ENCODE data around the gene PPP2R1B. TPM values are rescaled to one million over a fixed set of nuclear protein-coding genes. Genes with fewer than 3 reads are reported as not detected.
"Not testable (repeated sequence)": the region's sequence is repeated elsewhere in the genome, so short reads cannot be mapped to it uniquely, and the experiment has no call there.

The PPP2R1B gene
- total RNA-seq, 1 donor from 2014 or later: 57.7 TPM

DNA sequence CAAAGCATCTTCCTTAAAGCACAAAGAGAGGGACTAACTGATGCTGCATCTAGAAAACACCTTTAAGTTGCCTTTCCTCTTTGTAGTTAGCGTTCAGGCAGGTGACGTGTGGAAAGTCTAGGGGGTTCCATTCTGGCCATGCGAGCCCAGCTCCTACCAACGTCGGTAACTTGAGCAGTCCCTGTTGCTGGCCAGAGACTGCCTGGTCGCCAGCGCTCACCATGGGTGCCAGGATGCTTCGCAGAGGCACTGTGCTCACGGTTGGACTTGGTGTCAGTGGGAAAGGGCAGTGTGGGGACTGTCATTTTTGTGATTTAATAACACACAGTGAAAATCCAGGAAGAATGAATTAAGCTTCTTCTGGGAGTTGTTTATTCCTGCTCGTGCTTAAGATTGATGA lies 40.6 kb downstream of the PPP2R1B start:
- peaks cover 30% of the 10 kb centered on the region for H3K36me3 Mint-ChIP-seq (ENCODE audit: low read depth)
- H3K9me3 Mint-ChIP-seq: no peaks in the 10 kb centered on the region
- intact Hi-C loops (cut with micrococcal nuclease): no loop called here
- H3K27me3 Mint-ChIP-seq (ENCODE audit: low read depth): no peaks in the 10 kb centered on the region
- DNase-seq (ENCODE audit: low spot score): no peak
- H3K4me3 Mint-ChIP-seq (ENCODE audit: low read depth): no peak overlapping the region
- no peaks in the 10 kb centered on the region for H3K4me1 Mint-ChIP-seq (ENCODE audit: low read depth)
- H3K27ac Mint-ChIP-seq: no peak overlapping the region

DNA sequence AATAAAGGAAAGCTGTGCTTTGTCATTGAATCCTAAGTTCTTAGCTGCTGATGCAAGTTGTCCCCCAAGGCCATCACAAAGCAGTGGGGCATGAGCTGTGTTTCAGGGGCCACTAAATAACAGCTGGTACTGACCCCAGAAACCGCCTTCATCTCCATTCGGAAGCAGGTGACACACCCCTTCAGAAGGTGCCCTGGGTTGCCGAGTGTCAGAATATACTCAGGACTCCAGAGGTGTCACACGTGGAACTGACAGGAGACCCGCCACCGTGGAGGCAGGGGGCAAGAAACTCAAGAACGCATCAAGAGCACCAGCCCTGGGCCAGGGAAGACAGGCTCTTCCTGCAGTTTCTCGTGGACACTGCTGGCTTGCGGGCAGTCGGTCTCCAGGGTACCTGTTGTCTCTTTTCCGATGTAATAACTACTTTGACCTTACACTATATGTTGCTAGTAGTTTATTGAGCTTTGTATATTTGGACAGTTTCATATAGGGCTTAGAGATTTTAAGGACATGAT lies 41.5 kb downstream of the PPP2R1B start:
- Mint-ChIP-seq H3K4me3 (ENCODE audit: low read depth) (no peak overlapping the region), H3K4me1 (ENCODE audit: low read depth) (no peaks in the 10 kb centered on the region), H3K27ac (no peak overlapping the region), H3K36me3 (ENCODE audit: low read depth) (peaks cover 38% of the 10 kb centered on the region), H3K9me3 (no peaks in the 10 kb centered on the region), H3K27me3 (ENCODE audit: low read depth) (no peaks in the 10 kb centered on the region)
- no peak for DNase-seq (ENCODE audit: low spot score)
- intact Hi-C loops (cut with micrococcal nuclease): no loop called here

DNA sequence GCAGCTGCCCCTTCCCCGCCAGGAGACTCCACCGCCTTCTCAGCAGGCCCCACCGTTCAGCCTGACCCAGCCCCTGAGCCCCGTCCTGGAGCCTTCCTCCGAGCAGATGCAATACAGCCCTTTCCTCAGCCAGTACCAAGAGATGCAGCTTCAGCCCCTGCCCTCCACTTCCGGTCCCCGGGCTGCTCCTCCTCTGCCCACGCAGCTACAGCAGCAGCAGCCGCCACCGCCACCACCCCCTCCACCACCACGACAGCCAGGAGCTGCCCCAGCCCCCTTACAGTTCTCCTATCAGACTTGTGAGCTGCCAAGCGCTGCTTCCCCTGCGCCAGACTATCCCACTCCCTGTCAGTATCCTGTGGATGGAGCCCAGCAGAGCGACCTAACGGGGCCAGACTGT lies 42.6 kb downstream of the PPP2R1B start:
- intact Hi-C loops (cut with micrococcal nuclease): no loop called here
- no peak overlapping the region for H3K4me3 Mint-ChIP-seq (ENCODE audit: low read depth)
- no peaks in the 10 kb centered on the region for H3K27me3 Mint-ChIP-seq (ENCODE audit: low read depth)
- H3K4me1 Mint-ChIP-seq (ENCODE audit: low read depth): no peaks in the 10 kb centered on the region
- no peaks in the 10 kb centered on the region for H3K9me3 Mint-ChIP-seq
- peaks cover 40% of the 10 kb centered on the region for H3K36me3 Mint-ChIP-seq (ENCODE audit: low read depth)
- no peak overlapping the region for H3K27ac Mint-ChIP-seq
- DNase-seq (ENCODE audit: low spot score): no peak

- Mint-ChIP-seq H3K4me1 (ENCODE audit: low read depth) (no peaks in the 10 kb centered on the region), H3K4me3 (ENCODE audit: low read depth) (no peak overlapping the region), H3K27me3 (ENCODE audit: low read depth) (no peaks in the 10 kb centered on the region), H3K9me3 (no peaks in the 10 kb centered on the region), H3K27ac (no peak overlapping the region), H3K36me3 (ENCODE audit: low read depth) (peaks cover 42% of the 10 kb centered on the region)
- intact Hi-C loops (cut with micrococcal nuclease): no loop called here
- no peak for DNase-seq (ENCODE audit: low spot score)
Observed at GRCh38 chr11:111722501-111722900, 43.7 kb downstream of the PPP2R1B start.

DNA sequence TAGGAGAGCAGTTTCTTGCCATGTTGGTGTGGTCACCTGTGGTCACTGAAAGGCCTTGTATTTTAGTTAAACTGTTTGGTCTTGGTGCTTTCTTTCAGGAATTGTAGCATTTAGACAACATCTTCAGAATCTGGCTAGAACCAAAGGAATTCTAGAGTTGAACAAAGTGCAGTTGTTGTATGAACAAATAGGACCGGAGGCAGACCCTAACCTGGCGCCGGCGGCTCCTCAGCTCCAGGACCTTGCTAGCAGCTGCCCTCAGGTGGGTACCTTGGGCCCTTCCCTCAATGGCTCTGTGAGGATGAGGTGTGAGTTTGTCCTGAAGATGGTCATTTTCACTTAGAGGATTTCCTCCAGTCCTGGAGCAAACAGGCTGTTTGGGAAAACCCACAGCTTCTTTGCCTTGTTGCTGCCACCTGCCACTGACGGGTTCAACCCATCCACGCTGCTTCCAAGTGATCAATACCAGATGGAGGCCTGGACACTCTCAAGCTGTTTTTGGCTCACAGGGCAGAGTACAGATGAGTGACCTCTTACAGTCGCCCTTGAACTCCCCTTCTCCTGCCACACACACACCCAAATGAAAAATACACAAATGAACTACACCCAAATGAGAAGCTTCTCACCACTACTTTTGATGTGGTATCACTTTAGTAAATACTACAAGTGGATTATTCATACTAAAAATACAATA lies 45.2 kb downstream of the PPP2R1B start:
- Mint-ChIP-seq H3K9me3 (no peaks in the 10 kb centered on the region), H3K27ac (no peak overlapping the region), H3K4me3 (ENCODE audit: low read depth) (no peak overlapping the region), H3K27me3 (ENCODE audit: low read depth) (no peaks in the 10 kb centered on the region), H3K36me3 (ENCODE audit: low read depth) (peaks cover 40% of the 10 kb centered on the region), H3K4me1 (ENCODE audit: low read depth) (no peaks in the 10 kb centered on the region)
- intact Hi-C loops (cut with micrococcal nuclease): no loop called here
- DNase-seq (ENCODE audit: low spot score): no peak

DNA sequence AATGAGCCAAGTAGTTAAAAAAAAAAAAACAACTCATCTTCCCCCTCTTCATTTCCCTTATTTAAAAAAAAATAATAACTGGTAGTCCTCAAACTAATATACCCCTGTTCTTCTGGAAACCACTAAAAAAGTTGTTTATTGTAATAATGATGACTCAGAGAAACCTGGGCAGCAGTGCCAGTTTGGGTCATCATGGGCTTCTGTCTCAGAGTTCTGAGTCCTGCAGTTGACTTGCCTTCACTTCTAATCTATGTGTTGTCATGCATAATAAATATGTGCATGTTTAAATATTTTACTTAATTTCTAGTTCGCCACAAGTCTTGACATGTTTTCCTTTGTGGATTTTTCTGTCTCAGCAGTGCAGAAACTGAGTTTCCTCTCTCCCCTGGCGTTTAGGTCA lies 46.8 kb downstream of the PPP2R1B start:
- no peak overlapping the region for H3K27ac Mint-ChIP-seq
- no peak overlapping the region for H3K4me3 Mint-ChIP-seq (ENCODE audit: low read depth)
- no peaks in the 10 kb centered on the region for H3K9me3 Mint-ChIP-seq
- H3K36me3 Mint-ChIP-seq (ENCODE audit: low read depth): peaks cover 40% of the 10 kb centered on the region
- no peaks in the 10 kb centered on the region for H3K27me3 Mint-ChIP-seq (ENCODE audit: low read depth)
- DNase-seq (ENCODE audit: low spot score): no peak
- intact Hi-C loops (cut with micrococcal nuclease): no loop called here
- peaks cover 1% of the 10 kb centered on the region for H3K4me1 Mint-ChIP-seq (ENCODE audit: low read depth)

DNA sequence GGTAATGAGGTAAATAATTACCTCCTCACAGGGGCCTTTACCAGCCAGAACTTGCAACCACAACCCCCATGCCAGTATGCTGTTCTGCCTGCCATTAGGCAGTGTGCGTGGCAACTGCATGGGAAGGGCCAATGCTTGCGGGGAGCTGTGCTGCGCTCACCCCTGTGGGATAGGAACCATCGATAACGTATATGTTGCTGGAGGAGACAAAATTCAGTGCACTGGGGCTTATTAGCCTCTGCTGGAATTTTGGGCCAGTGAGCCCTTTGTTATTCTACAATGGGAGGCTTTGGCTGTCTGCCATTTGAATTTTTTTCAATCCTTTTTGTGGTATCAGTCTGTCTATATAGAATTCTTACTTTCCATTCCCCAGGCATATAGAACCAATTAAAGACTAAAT lies 47.3 kb downstream of the PPP2R1B start:
- no peak overlapping the region for H3K4me3 Mint-ChIP-seq (ENCODE audit: low read depth)
- H3K27ac Mint-ChIP-seq: no peak overlapping the region
- H3K36me3 Mint-ChIP-seq (ENCODE audit: low read depth): peaks cover 38% of the 10 kb centered on the region
- H3K9me3 Mint-ChIP-seq: no peaks in the 10 kb centered on the region
- DNase-seq (ENCODE audit: low spot score): no peak
- intact Hi-C loops (cut with micrococcal nuclease): no loop called here
- no peaks in the 10 kb centered on the region for H3K27me3 Mint-ChIP-seq (ENCODE audit: low read depth)
- peaks cover 1% of the 10 kb centered on the region for H3K4me1 Mint-ChIP-seq (ENCODE audit: low read depth)

GRCh38 chr11:111718436-111718835 lies 47.8 kb downstream of the PPP2R1B start:
- Mint-ChIP-seq H3K27me3 (ENCODE audit: low read depth) (no peaks in the 10 kb centered on the region), H3K36me3 (ENCODE audit: low read depth) (peaks cover 37% of the 10 kb centered on the region), H3K4me1 (ENCODE audit: low read depth) (peaks cover 1% of the 10 kb centered on the region), H3K27ac (no peak overlapping the region), H3K9me3 (no peaks in the 10 kb centered on the region), H3K4me3 (ENCODE audit: low read depth) (no peak overlapping the region)
- DNase-seq (ENCODE audit: low spot score): no peak
- intact Hi-C loops (cut with micrococcal nuclease): no loop called here

DNA sequence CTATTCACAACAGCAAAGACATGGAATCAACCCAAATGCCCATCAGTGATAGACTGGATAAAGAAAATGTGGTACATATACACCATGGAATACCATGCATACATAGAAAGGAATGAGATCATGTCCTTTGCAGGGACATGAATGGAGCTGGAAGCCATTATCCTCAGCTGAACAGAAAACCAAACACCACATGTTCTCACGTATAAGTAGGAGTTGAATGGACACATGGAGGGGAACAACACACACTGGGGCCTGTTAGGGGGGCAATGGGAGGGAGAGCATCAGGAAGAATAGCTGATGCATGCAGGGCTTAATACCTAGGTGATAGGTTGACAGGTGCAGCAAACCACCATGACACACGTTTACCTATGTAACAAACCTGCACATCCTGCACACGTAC lies 48.5 kb downstream of the PPP2R1B start:
- H3K4me3 Mint-ChIP-seq (ENCODE audit: low read depth); H3K27me3 Mint-ChIP-seq (ENCODE audit: low read depth); H3K4me1 Mint-ChIP-seq (ENCODE audit: low read depth); DNase-seq (ENCODE audit: low spot score); H3K27ac Mint-ChIP-seq; H3K9me3 Mint-ChIP-seq; intact Hi-C loops (cut with micrococcal nuclease): not testable (repeated sequence)
- H3K36me3 Mint-ChIP-seq (ENCODE audit: low read depth): peaks cover 34% of the 10 kb centered on the region

DNA sequence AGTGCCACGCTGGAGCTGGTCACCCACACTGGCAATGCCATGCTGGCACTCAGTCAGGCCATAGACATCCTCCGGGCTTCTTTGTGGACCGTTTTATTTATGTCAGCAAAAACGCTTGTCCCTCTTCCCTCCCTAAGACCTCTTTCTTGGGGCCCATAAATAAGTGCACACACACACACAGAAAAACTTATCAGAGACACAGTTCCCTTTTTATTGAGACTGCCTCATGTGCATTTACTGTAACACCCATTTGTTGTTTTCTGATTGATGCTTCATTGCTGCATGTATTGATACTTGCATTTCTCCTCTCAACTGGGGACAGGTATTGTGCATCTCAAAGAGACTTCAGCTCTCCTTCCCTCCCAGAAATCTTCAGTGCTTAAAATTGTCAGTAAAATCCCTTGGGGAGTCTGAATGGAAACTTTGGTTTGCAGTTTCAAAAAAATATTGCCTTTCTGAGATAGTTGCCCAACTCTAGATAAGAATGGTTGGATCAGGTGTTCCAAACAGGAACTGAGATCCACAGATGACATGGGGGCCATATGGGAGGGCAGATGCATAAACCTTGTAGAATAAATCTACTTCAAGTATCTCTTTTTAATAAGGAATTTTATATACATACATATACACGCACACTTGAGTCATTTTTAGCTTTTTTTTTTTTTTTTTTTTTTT lies 50.9 kb downstream of the PPP2R1B start:
- Mint-ChIP-seq H3K9me3 (no peaks in the 10 kb centered on the region), H3K4me3 (ENCODE audit: low read depth) (no peak overlapping the region), H3K27me3 (ENCODE audit: low read depth) (no peaks in the 10 kb centered on the region), H3K27ac (no peak overlapping the region), H3K4me1 (ENCODE audit: low read depth) (peaks cover 1% of the 10 kb centered on the region), H3K36me3 (ENCODE audit: low read depth) (peaks cover 30% of the 10 kb centered on the region)
- intact Hi-C loops (cut with micrococcal nuclease): no loop called here
- DNase-seq (ENCODE audit: low spot score): no peak

DNA sequence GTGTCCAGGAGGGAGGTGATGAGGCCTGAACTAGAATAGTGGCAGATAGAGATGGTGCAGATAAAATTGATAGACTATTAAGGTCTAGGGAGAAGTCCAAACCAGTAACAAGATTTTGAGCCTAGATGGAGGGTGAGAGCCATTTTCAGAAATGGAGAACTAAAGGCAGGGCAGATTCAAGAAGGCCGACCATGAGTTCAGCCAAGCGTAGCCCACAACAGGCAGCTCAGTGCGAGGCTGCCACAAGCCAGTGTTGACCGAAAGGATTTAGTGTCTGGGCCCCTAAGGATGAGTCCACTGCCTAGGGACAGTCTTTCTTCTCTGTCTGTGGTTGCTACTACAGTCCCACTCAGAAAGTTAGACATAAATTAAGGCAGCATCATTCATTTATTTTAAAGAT lies 51.7 kb downstream of the PPP2R1B start:
- Mint-ChIP-seq H3K27me3 (ENCODE audit: low read depth) (no peaks in the 10 kb centered on the region), H3K4me1 (ENCODE audit: low read depth) (peaks cover 1% of the 10 kb centered on the region), H3K27ac (no peak overlapping the region), H3K4me3 (ENCODE audit: low read depth) (no peak overlapping the region), H3K36me3 (ENCODE audit: low read depth) (peaks cover 25% of the 10 kb centered on the region), H3K9me3 (no peaks in the 10 kb centered on the region)
- no peak for DNase-seq (ENCODE audit: low spot score)
- intact Hi-C loops (cut with micrococcal nuclease): no loop called here

GRCh38 chr11:111707691-111708067 lies 58.5 kb downstream of the PPP2R1B start:
- Mint-ChIP-seq H3K9me3 (no peaks in the 10 kb centered on the region), H3K36me3 (ENCODE audit: low read depth) (peaks cover 29% of the 10 kb centered on the region)
- intact Hi-C loops (cut with micrococcal nuclease): no loop called here

DNA sequence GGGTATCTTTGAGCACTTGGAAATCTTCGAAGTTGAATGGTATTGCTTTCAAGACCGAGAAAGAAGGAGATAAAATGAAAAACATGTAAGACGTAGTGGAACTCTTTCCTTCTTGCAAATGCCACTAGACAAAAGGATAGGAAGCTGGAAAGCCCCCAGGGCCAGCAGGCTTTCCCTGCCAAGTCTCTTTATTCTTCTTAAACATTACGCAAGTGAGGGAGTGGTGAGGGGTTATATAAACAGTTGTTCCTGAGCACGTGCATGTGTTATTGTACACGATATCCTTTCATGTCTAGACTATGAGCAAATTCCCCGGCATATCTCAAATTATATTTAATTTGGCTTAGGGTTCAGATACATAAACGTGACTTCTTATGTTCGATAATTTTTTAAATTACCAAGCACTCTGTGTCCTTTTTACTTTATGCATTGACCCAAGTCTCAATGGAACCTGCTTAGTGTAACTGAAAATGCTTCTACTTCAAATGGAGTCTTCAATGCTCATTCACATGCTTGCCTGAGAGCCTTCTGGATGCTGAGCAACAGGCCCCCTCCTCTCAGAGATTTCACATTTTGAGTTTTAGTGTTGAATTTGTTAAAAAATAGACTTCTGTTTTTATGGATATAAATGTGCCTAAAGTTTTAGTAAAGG lies 59.0 kb downstream of the PPP2R1B start:
- Mint-ChIP-seq H3K4me3 (ENCODE audit: low read depth) (no peak overlapping the region), H3K4me1 (ENCODE audit: low read depth) (no peaks in the 10 kb centered on the region), H3K27me3 (ENCODE audit: low read depth) (no peaks in the 10 kb centered on the region), H3K9me3 (no peaks in the 10 kb centered on the region), H3K36me3 (ENCODE audit: low read depth) (peaks cover 26% of the 10 kb centered on the region), H3K27ac (no peak overlapping the region)
- intact Hi-C loops (cut with micrococcal nuclease): no loop called here
- DNase-seq (ENCODE audit: low spot score): no peak

More at GRCh38 chr11:111707691-111708067, 58.5 kb downstream of the PPP2R1B start:
- H3K27me3 Mint-ChIP-seq (ENCODE audit: low read depth): no peaks in the 10 kb centered on the region
- no peaks in the 10 kb centered on the region for H3K4me1 Mint-ChIP-seq (ENCODE audit: low read depth)
- DNase-seq (ENCODE audit: low spot score): no peak
- no peak overlapping the region for H3K4me3 Mint-ChIP-seq (ENCODE audit: low read depth)
- H3K27ac Mint-ChIP-seq: no peak overlapping the region
